Right lobe of liver (tissue), 6 donors: ENCODE results near the gene VWA7. TPM values are rescaled to one million over a fixed set of nuclear protein-coding genes. Genes with fewer than 3 reads are reported as not detected.

Experiments
- ATAC-seq, 4 donors: fragments of 200-7000 bp; cut with Tn5 transposase; one replicate each; pipeline ENCODE4 v1.9.1; 2020; ENCODE audit warnings: mild to moderate bottlenecking in 4 of 4, moderate library complexity in 4 of 4
- DNase-seq, 3 donors: peaks; one replicate each; pipeline ENCODE4 v3.0.0-alpha.2; 2020
- H3K27ac ChIP-seq, 3 donors: fragments of 200-600 bp; one replicate each; pipeline ENCODE4 v1.8.0; 2022
- H3K27me3 ChIP-seq, 2 donors: fragments of 200-600 bp; one replicate each; pipeline ENCODE4 v1.8.0; 2022
- H3K36me3 ChIP-seq, 4 donors: fragments of 200-600 bp; sonication (generic) in 1 of 4; one replicate each; pipeline versions ENCODE4 v1.5.1 to v1.8.0; 2017 to 2022; ENCODE audit warnings: control low read depth in 1 of 4
- H3K4me1 ChIP-seq, 4 donors: fragments of 200-600 bp; sonication (generic) in 1 of 4; one replicate each; pipeline versions ENCODE4 v1.5.1 to v1.8.0; 2017 to 2022; ENCODE audit warnings: control low read depth in 1 of 4
- H3K4me3 ChIP-seq, 3 donors: fragments of 200-600 bp; one replicate each; pipeline ENCODE4 v1.8.0; 2022
- H3K9me3 ChIP-seq, 4 donors: fragments of 200-600 bp; sonication (generic) in 1 of 4; one replicate each; pipeline versions ENCODE4 v1.5.1 to v1.8.0; 2017 to 2022; ENCODE audit warnings: control low read depth in 1 of 4
- POLR2A ChIP-seq: fragments of 450-650 bp; IDR thresholded peaks from one replicate; pipeline ENCODE4 v1.6.1; 2017; ENCODE audit warnings: antibody characterized with exemption, mild to moderate bottlenecking
- WGBS: methylation state at CpG from one replicate; pipeline ENCODE4 v1.1.6; 2018; ENCODE audit warnings: low coverage, low lambda C conversion rate; ENCODE audit not compliant: insufficient coverage; ENCODE audit errors: missing lambda C conversion rate; 5-methylcytosine and 5-hydroxymethylcytosine counted together
- intact Hi-C, 2 donors: fragments of 100-400 bp; cut with DNase I; formaldehyde crosslinking; loops; one replicate each; pipeline versions ENCODE4 v1.11.2 to v1.14.1; 2022
- total RNA-seq, 6 experiments: library from RNA; depleted of rRNA in 2 of 6; stranded (reverse); fragments of >200 nt in 2 of 6; fragmentation: NEBNext Ultra II Directional in 3 of 6; extraction: Animal tissue kit (Norgen Biotek cat#: 25700) in 3 of 6; gene quantifications; one replicate each; pipeline versions ENCODE4 v1.1.0 to v1.2.4, GENCODE V29; 2016 to 2023
- TF ChIP-seq, protein P1 (sequence below), 4 donors: fragments of 200-600 bp in 3 of 4; fragments of 450-650 bp in 1 of 4; IDR thresholded peaks; one replicate each; pipeline versions ENCODE4 v1.5.1 to v1.8.0; 2016 to 2022; ENCODE audit warnings: antibody characterized with exemption in 4 of 4, mild to moderate bottlenecking in 2 of 4
- donor health status: DM: no; HTN: yes; CAD: no.
- donor health status: DM: no; HTN: no; CAD: no.
- donor health status: DM: no; HTN: no; CAD: no.
- donor health status: DM: no; HTN: yes; CAD: no.
- donor health status: DM: no; HTN: yes; CAD: no.

The VWA7 gene
- total RNA-seq, 6 experiments from 2014 or later: 1.2 to 5.2 (median 2.7) TPM

DNA sequence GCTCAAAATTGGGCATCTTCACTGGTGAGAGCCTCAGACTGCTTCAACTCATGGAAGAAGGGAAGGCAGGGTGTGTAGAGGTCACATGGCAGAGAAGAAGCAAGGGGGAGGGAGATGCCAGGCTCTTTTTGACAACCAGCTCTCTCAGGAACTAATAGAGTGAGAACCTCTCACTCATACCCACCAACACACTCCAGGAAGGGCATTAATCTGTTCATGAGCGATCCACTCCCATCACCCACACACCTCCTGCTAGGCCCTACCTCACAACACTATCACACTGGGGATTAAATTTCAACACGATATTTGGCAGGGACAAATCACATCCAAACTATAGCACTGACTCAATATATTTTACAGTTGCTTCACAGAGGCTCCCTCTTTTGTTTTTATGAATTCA, 35.3 kb downstream of the VWA7 start:
- no peak for DNase-seq
- H3K4me3 ChIP-seq: no peak overlapping the region
- 74% methylated on average over 2 of the region's 2 CpGs for WGBS
- no peaks in the 10 kb centered on the region for H3K36me3 ChIP-seq
- H3K27ac ChIP-seq: no peak overlapping the region
- ATAC-seq: no peak
- H3K4me1 ChIP-seq: peaks cover 0 to 32% (median 4%) of the 10 kb centered on the region in 4 donors
- no peaks in the 10 kb centered on the region for H3K9me3 ChIP-seq
- intact Hi-C loops: no loop called here
- no peak for TF ChIP-seq POLR2A
- TF ChIP-seq, protein P1, sequence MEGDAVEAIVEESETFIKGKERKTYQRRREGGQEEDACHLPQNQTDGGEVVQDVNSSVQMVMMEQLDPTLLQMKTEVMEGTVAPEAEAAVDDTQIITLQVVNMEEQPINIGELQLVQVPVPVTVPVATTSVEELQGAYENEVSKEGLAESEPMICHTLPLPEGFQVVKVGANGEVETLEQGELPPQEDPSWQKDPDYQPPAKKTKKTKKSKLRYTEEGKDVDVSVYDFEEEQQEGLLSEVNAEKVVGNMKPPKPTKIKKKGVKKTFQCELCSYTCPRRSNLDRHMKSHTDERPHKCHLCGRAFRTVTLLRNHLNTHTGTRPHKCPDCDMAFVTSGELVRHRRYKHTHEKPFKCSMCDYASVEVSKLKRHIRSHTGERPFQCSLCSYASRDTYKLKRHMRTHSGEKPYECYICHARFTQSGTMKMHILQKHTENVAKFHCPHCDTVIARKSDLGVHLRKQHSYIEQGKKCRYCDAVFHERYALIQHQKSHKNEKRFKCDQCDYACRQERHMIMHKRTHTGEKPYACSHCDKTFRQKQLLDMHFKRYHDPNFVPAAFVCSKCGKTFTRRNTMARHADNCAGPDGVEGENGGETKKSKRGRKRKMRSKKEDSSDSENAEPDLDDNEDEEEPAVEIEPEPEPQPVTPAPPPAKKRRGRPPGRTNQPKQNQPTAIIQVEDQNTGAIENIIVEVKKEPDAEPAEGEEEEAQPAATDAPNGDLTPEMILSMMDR (IDR thresholded peaks at IDR 0.05): no peak
- no peaks in the 10 kb centered on the region for H3K27me3 ChIP-seq

DNA sequence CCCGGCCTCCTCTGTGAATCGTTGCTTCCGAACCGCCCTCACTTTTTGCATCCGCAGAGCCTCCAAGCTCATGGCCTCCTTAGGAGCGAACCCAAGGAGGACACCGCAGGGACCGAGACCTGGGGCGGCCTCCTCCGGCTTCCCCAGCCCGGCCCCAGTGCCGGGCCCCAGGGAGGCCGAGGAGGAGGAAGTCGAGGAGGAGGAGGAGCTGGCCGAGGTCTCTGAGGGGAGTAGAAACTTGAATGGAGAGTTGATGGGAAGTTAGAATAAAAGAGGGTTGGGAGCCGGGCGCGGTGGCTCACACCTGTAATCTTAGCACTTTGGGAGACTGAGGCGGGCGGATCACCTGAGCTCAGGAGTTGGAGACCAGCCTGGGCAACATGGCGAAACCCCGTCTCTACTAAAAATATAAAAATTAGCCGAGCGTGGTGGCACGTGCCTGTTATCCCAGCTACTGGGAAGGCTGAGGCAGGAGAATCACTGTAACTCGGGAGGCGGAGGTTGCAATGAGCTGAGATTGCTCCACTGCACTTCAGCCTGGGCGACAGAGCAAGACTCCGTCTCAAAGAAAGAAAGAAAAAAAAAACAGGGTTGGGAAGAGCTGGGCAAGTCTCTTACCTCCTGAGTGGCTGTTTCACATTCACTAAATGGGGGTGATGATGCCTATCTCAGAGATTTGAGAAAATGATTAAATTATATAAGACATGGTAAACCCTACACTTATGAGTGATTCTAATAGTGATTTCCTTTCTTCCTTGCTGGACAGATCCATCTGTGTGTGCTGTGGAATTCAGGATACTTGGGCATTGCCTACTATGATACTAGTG, 36.5 kb downstream of the VWA7 start:
- peak overlapping the region; percentile 65 to 79 (median 76) for H3K4me3 ChIP-seq
- no peaks in the 10 kb centered on the region for H3K36me3 ChIP-seq
- DNase-seq: peak in 2 of 3 donors; percentile 43 to 63
- intact Hi-C loops: no loop called here
- H3K9me3 ChIP-seq: no peaks in the 10 kb centered on the region
- no peak for ATAC-seq
- no peaks in the 10 kb centered on the region for H3K27me3 ChIP-seq
- peaks cover 0 to 37% (median 5%) of the 10 kb centered on the region in 4 donors for H3K4me1 ChIP-seq
- 23% methylated on average over 24 of the region's 29 CpGs for WGBS
- peak overlapping the region; percentile 16 to 76 (median 50) for H3K27ac ChIP-seq
- TF ChIP-seq, protein P1 (IDR thresholded peaks at IDR 0.05): no peak
- TF ChIP-seq POLR2A: no peak

DNA sequence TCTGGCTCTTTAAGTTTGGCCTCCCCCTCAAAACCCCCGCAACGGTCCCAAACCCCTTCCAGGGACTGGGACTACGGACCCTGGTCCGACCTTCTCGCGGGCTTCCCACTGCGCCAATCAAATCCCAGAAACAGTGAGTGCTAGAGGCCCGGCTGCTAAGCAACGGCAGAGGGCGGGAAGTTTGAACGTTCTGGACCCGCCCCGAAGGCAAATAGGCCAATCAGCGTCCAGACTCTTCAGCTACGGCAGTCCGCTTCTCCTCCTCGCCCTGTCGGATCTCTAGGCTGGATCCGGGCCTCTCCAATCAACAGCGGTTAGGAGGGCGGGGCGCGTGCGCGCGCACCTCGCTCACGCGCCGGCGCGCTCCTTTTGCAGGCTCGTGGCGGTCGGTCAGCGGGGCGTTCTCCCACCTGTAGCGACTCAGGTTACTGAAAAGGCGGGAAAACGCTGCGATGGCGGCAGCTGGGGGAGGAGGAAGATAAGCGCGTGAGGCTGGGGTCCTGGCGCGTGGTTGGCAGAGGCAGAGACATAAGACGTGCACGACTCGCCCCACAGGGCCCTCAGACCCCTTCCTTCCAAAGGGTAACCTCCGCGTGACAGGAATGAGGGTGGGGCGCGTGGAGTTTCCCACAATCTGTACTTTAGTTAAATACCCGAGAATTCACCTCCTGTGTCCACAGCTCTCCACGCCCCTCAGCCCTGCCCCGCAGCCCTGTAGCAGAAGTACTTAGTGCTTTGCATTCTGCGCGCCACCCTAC, 37.3 kb downstream of the VWA7 start, which contains the start of gene MSH5:
MSH5 (plus strand) TSS at position 367 of the 758 bp plus-strand sequence. CDS start 462 bp downstream, outside the sequence.
- 0% methylated on average over 44 of the region's 58 CpGs for WGBS
- Histone ChIP-seq H3K27ac (peak within 1 kb of the TSS; percentile 87 to 97 (median 93)), H3K4me3 (peak within 1 kb of the TSS; percentile 65 to 79 (median 76)), H3K4me1 (peaks cover 0 to 42% (median 5%) of the 10 kb centered on the region in 4 donors), H3K27me3 (no peaks in the 10 kb centered on the region), H3K9me3 (no peaks in the 10 kb centered on the region), H3K36me3 (no peaks in the 10 kb centered on the region)
- DNase-seq (peak; percentile 97 to 99 (median 99)), ATAC-seq (peak; percentile 76 to 92 (median 87))
- intact Hi-C loops: no loop called here
- TF ChIP-seq, protein P1 (IDR thresholded peaks at IDR 0.05): no peak
- peak; percentile 50 for TF ChIP-seq POLR2A

DNA sequence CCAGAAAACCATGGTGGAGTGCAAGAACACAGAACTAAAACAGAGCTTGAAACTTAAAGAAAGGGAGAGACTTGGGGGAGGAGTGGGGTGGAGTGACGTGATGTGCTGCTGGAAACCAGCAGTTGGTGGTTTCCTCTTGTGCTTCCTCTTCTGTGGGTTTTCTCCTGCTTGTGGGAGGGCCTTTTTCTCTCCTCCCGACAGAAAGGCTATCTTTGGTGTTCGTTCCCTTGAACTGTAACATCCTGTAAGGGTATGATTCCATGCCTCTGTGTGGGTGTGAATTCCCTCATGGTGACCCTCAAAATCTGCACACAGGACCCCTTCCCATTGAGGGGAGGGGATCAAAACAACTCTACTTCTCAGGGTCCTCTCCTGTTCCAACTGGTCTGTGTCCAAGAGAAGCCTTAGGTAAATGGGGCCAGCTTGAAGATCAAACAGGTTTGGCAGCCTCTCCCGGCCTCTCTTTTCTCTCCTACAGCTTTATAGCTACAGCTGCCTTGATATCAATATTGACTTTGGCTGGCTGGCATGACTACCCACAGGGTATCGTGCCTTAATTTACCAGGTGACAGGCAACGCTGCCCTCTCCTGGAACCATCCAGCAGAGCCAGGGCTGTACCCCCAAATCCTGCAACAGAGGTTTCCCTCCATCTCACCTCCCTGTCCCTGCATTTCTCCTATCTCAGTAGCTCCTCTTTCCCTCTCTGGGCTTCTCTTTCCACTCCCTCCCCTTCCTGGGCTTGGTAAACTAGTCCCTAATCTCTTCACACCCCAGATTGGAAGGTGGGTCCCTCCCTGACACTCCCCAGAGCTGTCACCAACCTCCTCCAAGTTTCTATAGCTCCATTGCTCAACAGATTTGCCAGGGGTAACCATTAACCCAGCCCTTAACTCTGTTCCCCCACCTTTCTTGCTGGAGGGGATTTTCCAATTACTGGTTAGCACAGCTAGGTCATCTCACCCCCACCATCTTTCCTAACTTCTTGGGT, 38.8 kb downstream of the VWA7 start:
- Histone ChIP-seq H3K27ac (peak overlapping the region; percentile 87 to 97 (median 93)), H3K27me3 (no peaks in the 10 kb centered on the region), H3K9me3 (no peaks in the 10 kb centered on the region), H3K4me1 (peaks cover 0 to 42% (median 5%) of the 10 kb centered on the region in 4 donors), H3K36me3 (peaks cover 0 to 8% (median 4%) of the 10 kb centered on the region in 4 donors), H3K4me3 (peak overlapping the region in 1 of 3 donors; percentile 65)
- intact Hi-C loops: no loop called here
- DNase-seq (peak; percentile 62 to 68 (median 63)), ATAC-seq (peak; percentile 8 to 45 (median 27))
- 2% methylated on average over 6 of the region's 6 CpGs for WGBS
- no peak for TF ChIP-seq POLR2A
- TF ChIP-seq, protein P1 (IDR thresholded peaks at IDR 0.05): peak in 3 of 4 donors; percentile 2 to 39 (median 9)
